Left ventricle myocardium superior (tissue), 1 donor: Measurements from ENCODE around the gene WWC2. TPM values are rescaled to one million over a fixed set of nuclear protein-coding genes. Genes with fewer than 3 reads are reported as not detected.
"Not testable (repeated sequence)": the region's sequence is repeated elsewhere in the genome, so short reads cannot be mapped to it uniquely, and the experiment has no call there.

ENCODE experiments used
- ATAC-seq: fragments of 200-7000 bp; cut with Tn5 transposase; one replicate; pipeline ENCODE4 v1.9.1; 2020; ENCODE audit warnings: mild to moderate bottlenecking, moderate library complexity
- DNase-seq: peaks from one replicate; pipeline ENCODE4 v3.0.0-alpha.2; 2020
- intact Hi-C: fragments of 100-400 bp; cut with micrococcal nuclease; formaldehyde crosslinking; loops from one replicate; pipeline ENCODE4 v1.11.0; 2022
- total RNA-seq: library from RNA; stranded (reverse); fragmentation: NEBNext Ultra II Directional; extraction: Animal tissue kit (Norgen Biotek cat#: 25700); gene quantifications from one replicate; pipeline ENCODE4 v1.2.1, GENCODE V29; 2021
- donor health status: DM: no; HTN: yes; CAD: no; lungs with severe emphysema.

WWC2 gene
- total RNA-seq, 1 donor from 2014 or later = 38.0 TPM

- intact Hi-C loops = no loop called here
- peak; percentile 71 for ATAC-seq
- peak; percentile 82 for DNase-seq
These were observed 886 bp upstream of the WWC2 start for GRCh38 chr4:183098019-183098722.

- DNase-seq (peak; percentile 54), ATAC-seq (no peak)
- intact Hi-C loops = loop anchor here (2.0 kb wide), 1 partner anchor 31 kb away; no protein-coding TSS in a partner anchor
These were observed 660 bp downstream of the WWC2 start for GRCh38 chr4:183099537-183100297.

GRCh38 chr4:183100298-183100599, 1.2 kb downstream of the WWC2 start:
- DNase-seq (no peak), ATAC-seq (no peak)
- intact Hi-C loops = loop anchor here (2.0 kb wide), 1 partner anchor 31 kb away; no protein-coding TSS in a partner anchor

GRCh38 chr4:183100827-183101226, 1.8 kb downstream of the WWC2 start:
- intact Hi-C loops = loop anchor here (2.0 kb wide), 1 partner anchor 30 kb away; no protein-coding TSS in a partner anchor
- ATAC-seq = no peak
- DNase-seq = no peak

- intact Hi-C loops = loop anchor here (2.0 kb wide), 1 partner anchor 29 kb away; no protein-coding TSS in a partner anchor
- ATAC-seq (no peak), DNase-seq (no peak)
These were observed 3.0 kb downstream of the WWC2 start for GRCh38 chr4:183101956-183102480.

GRCh38 chr4:183105092-183105491, 6.0 kb downstream of the WWC2 start:
- intact Hi-C loops = no loop called here
- DNase-seq (no peak), ATAC-seq (no peak)

- DNase-seq (no peak), ATAC-seq (no peak)
- intact Hi-C loops = no loop called here
These were observed 7.8 kb downstream of the WWC2 start for GRCh38 chr4:183106839-183107238.

GRCh38 chr4:183107891-183108459, 8.9 kb downstream of the WWC2 start:
- intact Hi-C loops = no loop called here
- DNase-seq = no peak
- ATAC-seq = no peak

- intact Hi-C loops = no loop called here
- no peak for DNase-seq
- ATAC-seq = no peak
These were observed 11.2 kb downstream of the WWC2 start for GRCh38 chr4:183110244-183110643.

- ATAC-seq (no peak), DNase-seq (no peak)
- intact Hi-C loops = no loop called here
These were observed 12.4 kb downstream of the WWC2 start for GRCh38 chr4:183111452-183111885.

- ATAC-seq (no peak), DNase-seq (no peak)
- intact Hi-C loops = no loop called here
These were observed 19.1 kb downstream of the WWC2 start for GRCh38 chr4:183118141-183118540.

- intact Hi-C loops = no loop called here
- no peak for DNase-seq
- ATAC-seq = peak; percentile 52
These were observed 19.5 kb downstream of the WWC2 start for GRCh38 chr4:183118585-183118984.

- ATAC-seq, DNase-seq, intact Hi-C loops: not testable (repeated sequence)
These were observed 22.6 kb downstream of the WWC2 start for GRCh38 chr4:183121660-183122059.

- ATAC-seq (no peak), DNase-seq (no peak)
- intact Hi-C loops = no loop called here
These were observed 25.2 kb downstream of the WWC2 start for GRCh38 chr4:183124228-183124627.

GRCh38 chr4:183124865-183125264, 25.8 kb downstream of the WWC2 start:
- no peak for DNase-seq
- no peak for ATAC-seq
- intact Hi-C loops = no loop called here

GRCh38 chr4:183129125-183129524, 30.1 kb downstream of the WWC2 start:
- ATAC-seq (no peak), DNase-seq (no peak)
- intact Hi-C loops = no loop called here

GRCh38 chr4:183129675-183130074, 30.6 kb downstream of the WWC2 start:
- intact Hi-C loops = loop anchor here (2.0 kb wide), 1 partner anchor 29 kb away; no protein-coding TSS in a partner anchor
- peak; percentile 37 for ATAC-seq
- DNase-seq = no peak

GRCh38 chr4:183130328-183131155, 31.5 kb downstream of the WWC2 start:
- ATAC-seq = peak; percentile 83
- intact Hi-C loops = loop anchor here (2.0 kb wide), 1 partner anchor 30 kb away; no protein-coding TSS in a partner anchor
- peak; percentile 76 for DNase-seq

GRCh38 chr4:183132081-183132480, 33.0 kb downstream of the WWC2 start:
- no peak for ATAC-seq
- intact Hi-C loops = no loop called here
- no peak for DNase-seq
